ENCODE measurements around the gene NDUFS6. TPM values are rescaled to one million over a fixed set of nuclear protein-coding genes. Genes with fewer than 3 reads are reported as not detected.

The NDUFS6 gene
- total and polyA plus RNA-seq, 5 experiments from 2014 or later: 12.6 to 75.8 (median 69.3) TPM

DNA sequence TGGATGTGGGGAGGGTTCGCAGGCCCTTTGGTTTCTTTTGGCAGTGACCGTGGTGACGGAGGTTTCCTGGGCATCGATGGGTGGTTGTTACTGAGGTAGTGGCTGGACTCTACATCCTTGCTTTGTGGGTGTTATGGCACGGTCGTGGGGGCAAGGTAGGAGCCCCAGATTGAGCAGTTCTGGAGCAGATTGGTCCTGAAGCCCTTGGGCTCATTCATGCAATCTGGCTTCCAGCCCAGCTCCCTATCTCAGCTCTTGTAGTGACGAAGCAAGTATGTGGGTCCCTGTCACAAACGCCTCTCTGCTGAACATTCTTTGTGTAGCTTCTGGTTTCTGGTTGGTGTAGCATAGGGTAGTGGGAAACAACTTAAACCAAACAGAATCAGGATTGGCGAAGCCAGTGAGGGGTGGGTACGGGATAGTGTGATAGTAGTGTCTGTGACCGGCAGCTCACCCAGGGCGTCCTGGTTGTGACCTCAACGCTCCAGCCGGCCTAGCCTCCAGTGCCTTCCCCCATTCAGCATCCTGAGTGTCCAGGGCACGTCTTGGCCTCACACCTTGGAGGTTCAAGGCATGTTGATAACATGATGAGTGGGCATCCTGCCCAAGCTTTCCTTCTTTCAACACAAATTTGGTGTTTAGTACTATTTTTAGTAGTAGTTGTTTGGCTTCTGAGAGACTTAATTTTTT, 2.9 kb downstream of the NDUFS6 start:
- DNase-seq: peak in 1 of 10 donors; percentile 8
- peak overlapping the region in 6 of 10 donors; percentile 9 to 72 (median 36) for H3K27ac Mint-ChIP-seq
- peaks cover 26 to 63% (median 52%) of the 10 kb centered on the region in 4 donors for H3K4me1 Mint-ChIP-seq
- H3K9me3 Mint-ChIP-seq: no peaks in the 10 kb centered on the region
- POLR2A ChIA-PET: no interaction called here
- peaks cover 15 to 64% (median 28%) of the 10 kb centered on the region in 3 donors for H3K36me3 Mint-ChIP-seq
- H3K4me3 Mint-ChIP-seq: peak overlapping the region in 4 of 10 donors; percentile 30 to 99 (median 36)
- ATAC-seq: no peak
- H3K27me3 Mint-ChIP-seq: no peaks in the 10 kb centered on the region

DNA sequence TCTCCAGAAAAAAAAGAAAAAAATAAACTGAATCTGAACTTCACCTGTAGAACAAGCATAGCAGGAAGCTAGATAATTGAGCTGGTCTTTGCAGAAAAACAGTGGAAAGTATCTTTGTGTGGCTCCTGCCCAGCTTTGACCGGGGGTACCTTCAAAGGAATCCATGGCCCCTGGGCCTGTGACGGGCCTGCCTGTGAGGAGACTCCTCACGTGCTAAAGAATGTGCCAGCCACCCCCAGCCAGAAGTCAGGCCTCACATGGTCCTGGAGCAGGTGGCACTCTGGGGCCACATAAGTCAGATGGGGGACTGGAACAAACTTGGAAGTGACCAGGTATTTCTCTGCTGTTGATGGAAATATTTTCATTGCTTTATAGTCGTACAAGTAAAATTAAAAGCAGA, 4.1 kb downstream of the NDUFS6 start:
- H3K27me3 Mint-ChIP-seq: no peaks in the 10 kb centered on the region
- H3K9me3 Mint-ChIP-seq: no peaks in the 10 kb centered on the region
- no peak overlapping the region for H3K27ac Mint-ChIP-seq
- H3K36me3 Mint-ChIP-seq: peaks cover 15 to 75% (median 28%) of the 10 kb centered on the region in 3 donors
- no peak overlapping the region for H3K4me3 Mint-ChIP-seq
- POLR2A ChIA-PET: no interaction called here
- peaks cover 24 to 68% (median 49%) of the 10 kb centered on the region in 4 donors for H3K4me1 Mint-ChIP-seq
- ATAC-seq: no peak
- DNase-seq: peak in 1 of 10 donors; percentile 6

DNA sequence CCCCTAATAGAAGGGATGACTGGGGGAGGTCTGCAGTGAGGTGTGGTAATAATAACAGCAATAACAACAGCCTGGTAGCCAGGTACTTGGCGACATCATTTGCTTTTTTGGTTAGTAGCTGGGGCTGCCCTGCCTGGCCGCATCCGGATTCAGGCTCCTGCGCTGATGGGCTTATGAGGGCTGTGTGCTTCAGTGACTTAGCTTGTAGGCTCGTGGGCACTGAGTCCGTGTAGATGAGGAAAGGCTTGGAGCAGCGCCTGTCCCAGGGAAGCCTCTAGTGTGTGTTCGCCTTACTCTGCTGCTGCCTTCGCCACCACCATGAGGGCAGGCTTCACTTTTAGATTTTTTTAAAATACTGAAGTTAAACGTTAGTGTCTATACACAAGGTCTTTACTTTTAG, 4.5 kb downstream of the NDUFS6 start:
- ATAC-seq (no peak), DNase-seq (peak in 1 of 10 donors; percentile 26)
- Mint-ChIP-seq H3K27me3 (no peaks in the 10 kb centered on the region), H3K9me3 (no peaks in the 10 kb centered on the region), H3K27ac (no peak overlapping the region), H3K4me3 (no peak overlapping the region), H3K36me3 (peaks cover 15 to 80% (median 28%) of the 10 kb centered on the region in 3 donors), H3K4me1 (peaks cover 23 to 68% (median 47%) of the 10 kb centered on the region in 4 donors)
- POLR2A ChIA-PET: no interaction called here

DNA sequence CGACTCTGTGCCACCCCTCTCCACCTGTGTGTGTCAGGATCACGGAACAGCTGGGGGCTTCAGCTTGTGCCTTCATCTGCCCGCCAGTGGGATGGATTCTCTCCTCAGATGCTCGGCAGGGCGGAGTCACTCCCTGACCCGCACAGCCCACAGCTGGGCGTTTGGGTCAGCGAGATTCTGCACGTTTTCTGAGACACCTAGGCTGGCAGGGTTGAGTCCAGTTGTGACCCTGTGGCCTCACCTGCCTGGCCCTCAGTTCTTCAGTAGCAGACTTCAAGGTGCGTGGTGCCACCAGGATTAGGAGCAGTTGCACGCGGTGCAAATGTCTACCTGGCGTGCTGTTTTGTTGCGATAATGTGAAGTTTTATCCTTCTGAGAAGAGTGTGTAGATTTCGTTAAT, 5.0 kb downstream of the NDUFS6 start:
- Mint-ChIP-seq H3K27ac (no peak overlapping the region), H3K4me1 (peaks cover 26 to 68% (median 45%) of the 10 kb centered on the region in 4 donors), H3K27me3 (no peaks in the 10 kb centered on the region), H3K4me3 (no peak overlapping the region), H3K36me3 (peaks cover 15 to 84% (median 28%) of the 10 kb centered on the region in 3 donors), H3K9me3 (no peaks in the 10 kb centered on the region)
- no peak for ATAC-seq
- peak in 1 of 10 donors; percentile 34 for DNase-seq
- POLR2A ChIA-PET: no interaction called here

DNA sequence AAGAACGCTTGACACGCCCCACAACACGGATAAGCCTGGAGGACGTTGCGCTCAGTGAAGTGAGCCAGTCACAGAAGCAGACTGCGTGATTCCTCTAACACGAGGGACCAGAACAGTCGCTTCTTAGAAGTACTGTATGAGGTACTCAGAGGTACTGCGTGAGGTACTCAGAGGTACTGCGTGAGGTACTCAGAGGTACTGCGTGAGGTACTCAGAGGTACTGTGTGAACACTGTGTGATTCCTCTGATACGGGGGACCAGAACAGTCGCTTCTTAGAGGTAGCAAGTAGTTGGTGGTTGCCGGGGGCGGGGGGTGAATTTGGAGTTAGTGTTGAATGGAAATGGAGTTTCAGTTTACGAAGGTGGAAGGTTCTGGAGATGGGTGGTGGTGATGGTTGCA, 5.8 kb downstream of the NDUFS6 start:
- H3K4me3 Mint-ChIP-seq: no peak overlapping the region
- peaks cover 15 to 91% (median 28%) of the 10 kb centered on the region in 3 donors for H3K36me3 Mint-ChIP-seq
- DNase-seq (peak in 1 of 10 donors; percentile 37), ATAC-seq (no peak)
- POLR2A ChIA-PET: no interaction called here
- H3K27ac Mint-ChIP-seq: peak overlapping the region in 1 of 10 donors; percentile 85
- H3K27me3 Mint-ChIP-seq: no peaks in the 10 kb centered on the region
- H3K4me1 Mint-ChIP-seq: peaks cover 28 to 66% (median 44%) of the 10 kb centered on the region in 4 donors
- no peaks in the 10 kb centered on the region for H3K9me3 Mint-ChIP-seq

DNA sequence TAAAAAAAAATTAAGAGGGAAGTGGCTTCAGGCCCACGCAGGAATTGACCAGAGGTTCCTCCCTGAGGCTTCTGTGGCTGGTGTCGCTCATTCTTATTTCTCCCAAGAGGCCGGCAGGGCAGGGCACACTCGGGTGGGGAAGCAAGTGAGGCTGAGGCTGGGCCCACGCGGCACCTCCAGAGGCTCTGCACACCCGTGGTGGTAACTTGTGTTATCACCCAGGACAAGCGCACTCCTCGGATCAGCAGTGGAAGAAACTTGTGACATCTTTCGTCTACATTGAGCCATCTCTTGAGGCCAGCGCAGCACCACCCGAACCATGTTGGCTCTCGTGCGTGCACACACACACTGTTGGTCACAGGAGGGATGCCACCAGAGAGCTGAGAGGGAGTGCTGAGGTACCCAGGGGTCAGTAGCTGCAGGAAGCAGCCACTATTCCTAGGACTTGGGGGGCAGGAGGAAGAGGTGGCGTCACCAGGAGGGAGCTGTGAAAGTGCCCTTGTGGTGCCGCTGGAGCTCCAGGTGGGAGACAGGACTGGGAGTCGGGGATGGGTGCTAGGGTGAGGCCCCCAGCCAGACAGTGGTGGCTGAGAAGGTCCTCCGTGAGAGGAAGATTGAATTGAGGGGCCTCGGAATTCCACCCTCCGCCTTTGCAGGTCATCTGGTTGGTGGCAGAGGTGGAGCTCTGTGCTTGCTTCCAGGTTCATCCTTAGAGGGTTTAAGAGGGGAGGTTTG, 6.4 kb downstream of the NDUFS6 start:
- POLR2A ChIA-PET: no interaction called here
- Mint-ChIP-seq H3K27me3 (no peaks in the 10 kb centered on the region), H3K4me1 (peaks cover 26 to 60% (median 38%) of the 10 kb centered on the region in 4 donors), H3K27ac (peak overlapping the region in 2 of 10 donors; percentile 27 to 85), H3K4me3 (peak overlapping the region in 1 of 10 donors; percentile 14), H3K9me3 (no peaks in the 10 kb centered on the region), H3K36me3 (peaks cover 15 to 97% (median 28%) of the 10 kb centered on the region in 3 donors)
- peak in 1 of 10 donors; percentile 48 for DNase-seq
- ATAC-seq: no peak

DNA sequence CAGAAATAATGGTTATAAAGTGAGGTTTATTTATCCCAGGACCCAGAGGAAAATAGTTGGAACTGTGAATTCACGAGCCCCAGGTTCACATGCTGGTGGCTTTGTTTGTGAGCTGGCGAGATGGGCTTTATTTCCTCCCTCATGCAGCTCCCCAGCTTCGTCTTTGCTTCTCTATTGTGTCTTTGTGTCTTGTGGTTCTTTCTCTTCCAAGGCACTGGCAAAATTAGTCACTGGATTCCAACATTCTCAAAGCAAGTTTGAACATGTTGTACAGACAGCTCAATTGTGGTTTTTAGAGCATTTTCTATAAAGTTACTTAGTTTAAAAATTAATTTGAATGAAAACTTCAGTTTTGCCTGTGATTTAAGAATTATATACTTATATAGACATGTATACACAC, 7.2 kb downstream of the NDUFS6 start:
- Mint-ChIP-seq H3K4me1 (peaks cover 21 to 52% (median 30%) of the 10 kb centered on the region in 4 donors), H3K4me3 (no peak overlapping the region), H3K27ac (peak overlapping the region in 1 of 10 donors; percentile 85), H3K36me3 (peaks cover 11 to 95% (median 23%) of the 10 kb centered on the region in 3 donors), H3K27me3 (no peaks in the 10 kb centered on the region), H3K9me3 (no peaks in the 10 kb centered on the region)
- POLR2A ChIA-PET: no interaction called here
- DNase-seq: peak in 1 of 10 donors; percentile 15
- ATAC-seq: no peak

DNA sequence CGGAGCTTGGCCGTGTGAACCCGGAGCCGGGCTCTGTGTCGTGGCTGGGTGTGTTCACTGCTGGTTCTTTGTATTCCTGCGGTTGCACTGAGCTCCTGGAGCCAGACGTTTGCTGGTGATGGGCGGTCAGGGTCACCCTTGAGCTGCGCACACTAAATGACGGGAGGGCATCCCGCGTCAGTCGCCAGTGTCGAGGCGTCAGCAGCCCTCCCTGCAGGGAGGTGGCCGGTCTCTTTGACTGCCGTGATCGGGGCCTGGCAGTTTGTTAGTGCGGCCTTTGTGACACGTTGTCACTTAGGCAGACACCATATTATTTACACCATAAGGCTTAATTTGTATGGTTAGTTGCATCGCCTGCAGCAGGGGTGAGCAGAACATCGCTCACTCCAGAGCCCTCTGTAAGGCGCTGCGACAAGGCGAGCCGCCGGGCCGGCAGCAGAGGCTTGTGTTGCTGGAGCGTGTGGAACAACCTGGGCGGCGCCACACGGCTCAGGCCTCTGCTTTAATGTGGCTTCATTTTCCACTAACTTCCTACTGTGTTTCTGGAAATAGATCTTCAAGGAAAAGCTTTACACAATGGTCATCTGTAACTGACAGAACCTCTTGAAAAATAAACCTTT, 8.3 kb downstream of the NDUFS6 start:
- Mint-ChIP-seq H3K9me3 (no peaks in the 10 kb centered on the region), H3K4me3 (no peak overlapping the region), H3K36me3 (peaks cover 4 to 95% (median 18%) of the 10 kb centered on the region in 3 donors), H3K27me3 (no peaks in the 10 kb centered on the region), H3K4me1 (peaks cover 14 to 42% (median 21%) of the 10 kb centered on the region in 4 donors), H3K27ac (no peak overlapping the region)
- POLR2A ChIA-PET: no interaction called here
- ATAC-seq (no peak), DNase-seq (peak in 1 of 10 donors; percentile 8)

DNA sequence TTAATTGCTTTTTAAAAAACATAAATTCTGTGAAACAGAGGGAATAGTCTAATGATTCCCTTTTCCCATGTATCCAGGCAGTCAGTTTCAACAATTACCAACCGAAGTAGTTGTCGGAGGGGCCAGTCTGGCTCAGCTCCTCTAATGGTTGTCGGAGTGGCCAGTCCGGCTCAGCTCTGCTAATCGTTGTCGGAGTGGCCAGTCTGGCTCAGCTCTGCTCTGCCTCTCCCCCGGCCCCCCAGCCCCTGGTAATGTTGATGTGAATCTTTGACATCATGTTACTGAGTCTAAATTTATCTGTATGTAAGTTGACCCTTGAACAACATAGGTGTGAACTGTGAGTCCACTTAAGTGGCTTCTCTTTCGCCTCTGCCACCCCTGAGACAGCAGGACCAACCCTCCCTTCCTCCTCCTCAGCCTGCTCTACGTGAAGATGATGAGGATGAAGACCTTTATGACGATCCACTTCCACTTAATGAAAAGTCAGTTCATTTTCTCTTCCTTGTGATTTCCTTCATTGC, 9.4 kb downstream of the NDUFS6 start:
- no peak for DNase-seq
- H3K27ac Mint-ChIP-seq: peak overlapping the region in 1 of 10 donors; percentile 46
- no peak overlapping the region for H3K4me3 Mint-ChIP-seq
- peaks cover 14 to 32% (median 18%) of the 10 kb centered on the region in 4 donors for H3K4me1 Mint-ChIP-seq
- POLR2A ChIA-PET: no interaction called here
- H3K9me3 Mint-ChIP-seq: no peaks in the 10 kb centered on the region
- H3K36me3 Mint-ChIP-seq: peaks cover 4 to 95% (median 18%) of the 10 kb centered on the region in 3 donors
- no peak for ATAC-seq
- no peaks in the 10 kb centered on the region for H3K27me3 Mint-ChIP-seq

DNA sequence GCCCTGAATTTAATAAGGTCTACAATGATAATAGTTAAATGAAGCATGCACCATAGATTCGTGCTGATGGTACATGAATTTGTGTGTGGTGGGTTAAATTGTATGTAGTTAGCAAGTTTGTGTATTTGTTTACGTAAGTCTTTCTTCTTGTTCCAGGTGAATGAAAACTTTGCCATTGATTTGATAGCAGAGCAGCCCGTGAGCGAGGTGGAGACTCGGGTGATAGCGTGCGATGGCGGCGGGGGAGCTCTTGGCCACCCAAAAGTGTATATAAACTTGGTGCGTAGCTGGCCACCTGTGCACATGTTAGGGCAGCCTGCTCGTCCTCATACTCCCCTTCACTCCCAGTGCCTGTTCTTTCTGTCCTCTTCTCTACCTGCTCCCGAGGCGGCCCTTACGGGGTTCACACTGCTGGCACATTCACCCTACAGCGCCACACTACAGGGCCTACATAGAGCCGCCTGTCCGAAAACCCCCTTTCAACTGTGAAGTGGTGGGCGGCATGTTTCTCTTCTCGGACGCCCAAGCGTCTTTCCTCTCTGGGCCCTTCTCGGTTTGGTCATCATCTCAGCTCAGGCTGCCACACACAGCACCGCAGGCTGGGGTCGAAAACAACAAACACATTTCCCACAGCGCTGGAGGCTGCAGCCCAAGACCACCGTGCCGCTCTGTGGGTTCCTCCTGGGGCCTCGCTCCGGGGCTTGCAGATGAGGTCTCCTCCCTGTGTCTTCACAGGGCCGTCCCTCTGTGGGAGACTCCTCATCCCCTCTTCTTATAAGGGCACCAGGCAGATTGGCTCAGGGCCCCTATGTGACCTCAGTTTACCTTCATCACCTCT, 13.2 kb downstream of the NDUFS6 start:
- Mint-ChIP-seq H3K27ac (no peak overlapping the region), H3K4me3 (peak overlapping the region in 1 of 10 donors; percentile 41), H3K27me3 (no peaks in the 10 kb centered on the region), H3K9me3 (no peaks in the 10 kb centered on the region), H3K36me3 (peaks cover 4 to 96% (median 26%) of the 10 kb centered on the region in 3 donors), H3K4me1 (peaks cover 0 to 7% (median 4%) of the 10 kb centered on the region in 4 donors)
- no peak for DNase-seq
- POLR2A ChIA-PET: no interaction called here
- ATAC-seq: no peak

DNA sequence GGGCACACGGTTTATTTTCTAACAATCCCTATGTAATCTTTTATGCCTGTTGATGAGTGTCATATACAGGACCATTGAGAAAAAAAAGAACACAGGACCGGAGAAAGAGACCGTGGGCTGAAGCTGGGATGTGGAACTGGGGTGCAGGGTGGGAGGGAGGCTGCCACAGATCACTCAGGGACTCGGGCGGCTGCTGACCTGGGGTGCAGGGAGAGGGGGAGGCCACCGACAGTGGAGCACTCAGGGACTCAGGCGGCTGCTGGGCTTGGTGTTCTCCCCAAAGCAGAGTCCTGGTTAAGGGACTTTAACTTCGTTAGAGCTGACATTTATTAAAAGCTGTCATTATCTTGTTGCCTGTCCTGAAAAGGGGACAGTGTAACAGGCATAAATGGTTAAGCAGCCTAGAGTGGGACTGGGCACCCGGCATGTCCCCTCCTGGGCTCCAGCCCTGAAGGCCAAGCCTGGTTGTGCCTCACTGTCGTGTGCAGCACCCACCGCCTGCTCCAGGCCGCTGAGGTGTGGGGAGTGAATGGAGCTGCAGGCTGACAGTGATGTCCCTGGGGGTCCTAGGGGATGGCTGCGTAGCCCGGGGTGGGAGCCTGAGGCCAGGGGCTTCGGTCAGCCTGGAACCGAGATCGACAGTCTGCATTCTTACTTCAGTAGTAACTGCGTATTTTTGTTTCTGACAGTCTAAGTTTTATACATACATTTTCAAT, 14.0 kb downstream of the NDUFS6 start:
- POLR2A ChIA-PET: interaction anchor here (0.8 kb wide), 1 partner anchor 23 kb away, joined by 3 read pairs; no protein-coding TSS in a partner anchor
- Mint-ChIP-seq H3K36me3 (peaks cover 4 to 96% (median 30%) of the 10 kb centered on the region in 3 donors), H3K27me3 (no peaks in the 10 kb centered on the region), H3K4me3 (no peak overlapping the region), H3K27ac (no peak overlapping the region), H3K9me3 (no peaks in the 10 kb centered on the region), H3K4me1 (peaks cover 0 to 7% (median 4%) of the 10 kb centered on the region in 4 donors)
- no peak for DNase-seq
- ATAC-seq: no peak
